Eye (tissue), 1 donor: Measurements from ENCODE around the gene MUC22.
"Not testable (repeated sequence)": the region's sequence is repeated elsewhere in the genome, so short reads cannot be mapped to it uniquely, and the experiment has no call there.

Source experiments
- DNase-seq: peaks from one replicate; pipeline ENCODE4 v3.0.0-alpha.2; 2015

MUC22 gene

GRCh38 chr6:31010393-31011060 is at the start of gene MUC22:
Gene MUC22 (plus strand): TSS chr6:31010474. CDS start chr6:31010707, 233 bp downstream.
- DNase-seq = no peak

GRCh38 chr6:30960907-30961673 is 49.2 kb upstream of the MUC22 start:
- peak; percentile 22 for DNase-seq

GRCh38 chr6:30962716-30963115 is 47.6 kb upstream of the MUC22 start:
- no peak for DNase-seq

GRCh38 chr6:30963641-30964040 is 46.6 kb upstream of the MUC22 start:
- DNase-seq = no peak

GRCh38 chr6:30964075-30964474 is 46.2 kb upstream of the MUC22 start:
- DNase-seq = no peak

GRCh38 chr6:30965140-30965601 is 45.1 kb upstream of the MUC22 start:
- no peak for DNase-seq

- DNase-seq = no peak
These were observed 44.1 kb upstream of the MUC22 start for GRCh38 chr6:30966154-30966553.

- not testable (repeated sequence) for DNase-seq
These were observed 41.1 kb upstream of the MUC22 start for GRCh38 chr6:30969171-30969570.

- no peak for DNase-seq
These were observed 39.3 kb upstream of the MUC22 start for GRCh38 chr6:30970946-30971345.

- no peak for DNase-seq
These were observed 37.5 kb upstream of the MUC22 start for GRCh38 chr6:30972816-30973215.

- DNase-seq = no peak
These were observed 35.6 kb upstream of the MUC22 start for GRCh38 chr6:30974490-30975252.

- no peak for DNase-seq
These were observed 31.1 kb upstream of the MUC22 start for GRCh38 chr6:30979141-30979540.

- DNase-seq = no peak
These were observed 30.6 kb upstream of the MUC22 start for GRCh38 chr6:30979690-30980089.

GRCh38 chr6:30981942-30982772 is 28.1 kb upstream of the MUC22 start:
- peak; percentile 47 for DNase-seq

- DNase-seq = no peak
These were observed 26.8 kb upstream of the MUC22 start, which contains the start of gene MUC21 for GRCh38 chr6:30983439-30983838. Gene MUC21 (plus strand): TSS chr6:30983718. CDS start chr6:30983959, 241 bp downstream.

- DNase-seq = no peak
These were observed 24.8 kb upstream of the MUC22 start for GRCh38 chr6:30985490-30985889.

- no peak for DNase-seq
These were observed 23.0 kb upstream of the MUC22 start for GRCh38 chr6:30987304-30987703.

GRCh38 chr6:30988209-30988825 is 22.0 kb upstream of the MUC22 start:
- DNase-seq = no peak

- no peak for DNase-seq
These were observed 19.7 kb upstream of the MUC22 start for GRCh38 chr6:30990422-30991086.

- DNase-seq = no peak
These were observed 18.4 kb upstream of the MUC22 start for GRCh38 chr6:30991891-30992290.

- DNase-seq = no peak
These were observed 13.0 kb upstream of the MUC22 start for GRCh38 chr6:30997301-30997700.
